PC-9 (cell line): ENCODE results near the gene ELFN1. TPM values are rescaled to one million over a fixed set of nuclear protein-coding genes. Genes with fewer than 3 reads are reported as not detected.

ENCODE experiments used
- BruUV-seq: library from RNA; stranded (reverse); fragments of 400-500 nt; replicated peaks from 2 replicates; lab custom pipeline; 2021; lab: Mats Ljungman, UMichigan
- CTCF ChIA-PET: fragments of 300-600 bp; sonication (Branson Sonifier 250); formaldehyde crosslinking; loops from one replicate; lab custom pipeline; 2022; ENCODE audit warnings: antibody characterized with exemption; lab: Charles Lee
- POLR2A ChIA-PET: fragments of 300-600 bp; sonication (Branson Sonifier 250); formaldehyde crosslinking; loops from one replicate; lab custom pipeline; 2022; ENCODE audit warnings: antibody characterized with exemption; ENCODE audit not compliant: unreplicated experiment; lab: Charles Lee
- DNase-seq, 2 experiments: peaks; one replicate each; pipeline versions ENCODE4 v3.0.0 to v3.0.0-alpha.2; 2015 to 2022; ENCODE audit warnings: mixed read lengths in 1 of 2
- H2AFZ ChIP-seq: fragments of 200-600 bp; sonication (generic); 2 replicates; pipeline ENCODE4 v1.8.1; 2017; ENCODE audit warnings: antibody characterized with exemption
- H3F3A ChIP-seq: fragments of 200-600 bp; sonication (generic); 2 replicates; pipeline ENCODE4 v1.8.1; 2017; ENCODE audit warnings: antibody characterized with exemption, mild to moderate bottlenecking, low read depth; ENCODE audit not compliant: insufficient read depth
- H3K27ac ChIP-seq: fragments of 200-600 bp; sonication (generic); 2 replicates; pipeline ENCODE4 v1.6.1; 2016; ENCODE audit warnings: mixed run types
- H3K27me3 ChIP-seq: fragments of 200-600 bp; sonication (generic); 2 replicates; pipeline ENCODE4 v1.6.1; 2016; ENCODE audit warnings: low read depth, mixed run types; ENCODE audit not compliant: insufficient read depth
- H3K36me3 ChIP-seq: fragments of 200-600 bp; sonication (generic); 2 replicates; pipeline ENCODE4 v1.6.1; 2016; ENCODE audit warnings: low read depth, mixed run types
- H3K4me1 ChIP-seq: fragments of 200-600 bp; sonication (generic); replicated peaks from 2 replicates; pipeline ENCODE4 v1.6.1; 2016; ENCODE audit warnings: mixed run types; ENCODE audit not compliant: insufficient read depth
- H3K4me2 ChIP-seq: fragments of 200-600 bp; sonication (generic); 2 replicates; pipeline ENCODE4 v1.6.1; 2017; ENCODE audit warnings: mixed run types
- H3K4me3 ChIP-seq: fragments of 200-600 bp; sonication (generic); 2 replicates; pipeline ENCODE4 v1.6.1; 2016; ENCODE audit warnings: mixed run types
- H3K79me2 ChIP-seq: fragments of 200-600 bp; sonication (generic); 2 replicates; pipeline ENCODE4 v1.6.1; 2017; ENCODE audit warnings: low read depth, mixed run types
- H3K9me2 ChIP-seq: fragments of 200-600 bp; sonication (generic); 2 replicates; pipeline ENCODE4 v1.8.1; 2017; ENCODE audit warnings: mild to moderate bottlenecking; ENCODE audit not compliant: insufficient read depth
- H3K9me3 ChIP-seq: fragments of 200-600 bp; sonication (generic); 2 replicates; pipeline ENCODE4 v1.8.1; 2016; ENCODE audit warnings: low read depth; ENCODE audit not compliant: insufficient read depth
- H4K20me1 ChIP-seq: fragments of 200-600 bp; sonication (generic); 2 replicates; pipeline ENCODE4 v1.8.1; 2017; ENCODE audit not compliant: insufficient read depth
- EZH2 ChIP-seq: fragments of 200-600 bp; sonication (generic); IDR thresholded peaks from 2 replicates; pipeline ENCODE4 v1.8.0; 2017; ENCODE audit warnings: antibody characterized with exemption, low read depth
- intact Hi-C: fragments of 100-400 bp; cut with micrococcal nuclease; formaldehyde crosslinking; loops from one replicate; pipeline ENCODE4 v1.10.0; 2022; ENCODE audit not compliant: unreplicated experiment
- total RNA-seq: library from RNA; stranded (reverse); gene quantifications from 2 replicates; pipeline ENCODE4 v1.2.3, GENCODE V29; 2021
- TF ChIP-seq, protein P1 (sequence below): fragments of 200-600 bp; sonication (generic); conservative IDR thresholded peaks from 2 replicates; pipeline ENCODE4 v1.6.1; 2017; ENCODE audit warnings: mixed run types, antibody characterized with exemption, mild to moderate bottlenecking, moderate library complexity

Gene ELFN1
- total RNA-seq, 1 experiment from 2014 or later, result 0.09 TPM

DNA sequence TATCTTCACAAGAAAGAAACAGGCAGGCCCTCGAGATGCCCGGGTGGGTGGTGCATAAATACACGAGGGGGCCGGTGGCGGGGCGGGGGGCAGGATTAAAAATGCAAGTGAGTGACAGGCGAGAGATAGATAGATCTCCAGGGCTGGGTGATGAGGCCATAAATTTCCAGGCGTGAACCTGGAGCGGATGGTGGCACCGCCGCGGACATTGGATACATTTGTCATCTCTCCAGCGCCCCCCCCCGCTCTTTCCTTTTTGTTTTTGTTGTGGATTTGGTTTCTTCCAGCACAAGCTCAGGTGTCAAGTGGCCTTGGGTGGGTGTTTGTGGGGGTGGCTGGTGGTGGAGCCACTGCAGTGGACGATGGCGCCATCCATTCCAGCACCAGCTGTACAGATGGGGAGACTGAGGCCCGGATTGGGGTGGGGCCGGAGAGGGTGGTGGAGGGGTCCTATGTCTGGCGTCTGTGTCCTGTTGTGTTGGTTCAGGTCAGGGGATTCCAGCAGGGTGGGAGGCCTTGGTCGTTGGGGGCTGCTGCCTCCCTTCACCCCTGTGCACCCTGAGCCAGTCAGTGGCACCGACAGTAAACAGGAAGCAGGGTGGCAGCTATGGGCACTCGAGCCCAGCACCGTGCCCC, 2.9 kb downstream of the ELFN1 start:
- H3K4me3 ChIP-seq, result no peak overlapping the region
- H3K36me3 ChIP-seq, result no peaks in the 10 kb centered on the region
- no TSS peak for BruUV-seq
- no peaks in the 10 kb centered on the region for H3K79me2 ChIP-seq
- H3K4me1 ChIP-seq, result no peaks in the 10 kb centered on the region
- no peaks in the 10 kb centered on the region for H3K9me2 ChIP-seq
- H3K9me3 ChIP-seq, result no peaks in the 10 kb centered on the region
- no peak for DNase-seq
- H3K27me3 ChIP-seq, result peaks cover 69% of the 10 kb centered on the region
- H3K4me2 ChIP-seq, result no peak overlapping the region
- TF ChIP-seq EZH2, result no peak
- TF ChIP-seq, protein P1, sequence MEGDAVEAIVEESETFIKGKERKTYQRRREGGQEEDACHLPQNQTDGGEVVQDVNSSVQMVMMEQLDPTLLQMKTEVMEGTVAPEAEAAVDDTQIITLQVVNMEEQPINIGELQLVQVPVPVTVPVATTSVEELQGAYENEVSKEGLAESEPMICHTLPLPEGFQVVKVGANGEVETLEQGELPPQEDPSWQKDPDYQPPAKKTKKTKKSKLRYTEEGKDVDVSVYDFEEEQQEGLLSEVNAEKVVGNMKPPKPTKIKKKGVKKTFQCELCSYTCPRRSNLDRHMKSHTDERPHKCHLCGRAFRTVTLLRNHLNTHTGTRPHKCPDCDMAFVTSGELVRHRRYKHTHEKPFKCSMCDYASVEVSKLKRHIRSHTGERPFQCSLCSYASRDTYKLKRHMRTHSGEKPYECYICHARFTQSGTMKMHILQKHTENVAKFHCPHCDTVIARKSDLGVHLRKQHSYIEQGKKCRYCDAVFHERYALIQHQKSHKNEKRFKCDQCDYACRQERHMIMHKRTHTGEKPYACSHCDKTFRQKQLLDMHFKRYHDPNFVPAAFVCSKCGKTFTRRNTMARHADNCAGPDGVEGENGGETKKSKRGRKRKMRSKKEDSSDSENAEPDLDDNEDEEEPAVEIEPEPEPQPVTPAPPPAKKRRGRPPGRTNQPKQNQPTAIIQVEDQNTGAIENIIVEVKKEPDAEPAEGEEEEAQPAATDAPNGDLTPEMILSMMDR, result no peak
- H3F3A ChIP-seq, result peaks cover 10% of the 10 kb centered on the region; the same call in 1 of the 2 replicates
- ChIA-PET CTCF (no interaction called here), POLR2A (no interaction called here)
- 0 out of 2 replicates have a peak, but pooled peaks cover 7% of the 10 kb centered on the region for H4K20me1 ChIP-seq
- no peak overlapping the region for H2AFZ ChIP-seq
- intact Hi-C loops, result no loop called here
- no peak overlapping the region for H3K27ac ChIP-seq

DNA sequence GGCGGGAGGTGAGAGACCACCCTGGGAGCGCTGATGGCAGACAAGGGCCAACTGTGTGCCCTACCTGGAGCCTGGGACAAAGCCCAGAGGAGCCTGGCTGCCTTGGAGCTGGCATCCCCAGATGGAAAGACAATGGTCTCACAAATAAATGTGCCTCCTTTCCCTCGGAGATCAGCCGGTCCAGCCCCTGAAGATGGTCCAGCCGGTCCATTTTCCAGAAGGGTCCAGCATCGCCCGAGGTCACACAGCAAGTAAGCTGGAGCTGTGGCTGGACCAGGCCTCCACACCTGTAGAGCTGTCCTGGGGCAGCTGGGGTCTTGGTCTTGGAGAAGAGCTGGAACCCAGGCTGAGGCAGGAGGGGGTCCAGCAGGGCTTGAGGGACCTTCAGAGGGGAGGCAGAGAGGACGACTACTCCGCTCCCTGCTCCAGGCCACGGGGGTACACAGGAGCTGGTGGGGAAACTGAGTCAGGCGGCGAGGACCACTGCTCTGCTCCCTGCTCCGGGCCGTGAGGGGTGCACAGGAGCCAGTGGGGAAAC, 3.6 kb downstream of the ELFN1 start:
- Histone ChIP-seq H3K79me2 (no peaks in the 10 kb centered on the region), H3K27ac (no peak overlapping the region), H4K20me1 (0 out of 2 replicates have a peak, but pooled peaks cover 7% of the 10 kb centered on the region), H3K4me2 (no peak overlapping the region), H3K4me3 (no peak overlapping the region), H3F3A (peaks cover 3% of the 10 kb centered on the region; the same call in 1 of the 2 replicates), H3K36me3 (no peaks in the 10 kb centered on the region), H3K9me3 (no peaks in the 10 kb centered on the region), H3K4me1 (no peaks in the 10 kb centered on the region), H3K9me2 (no peaks in the 10 kb centered on the region), H2AFZ (no peak overlapping the region), H3K27me3 (peaks cover 76% of the 10 kb centered on the region)
- no peak for DNase-seq
- BruUV-seq, result no TSS peak
- ChIA-PET POLR2A (no interaction called here), CTCF (no interaction called here)
- TF ChIP-seq, protein P1, result no peak
- TF ChIP-seq EZH2, result no peak
- intact Hi-C loops, result no loop called here

DNA sequence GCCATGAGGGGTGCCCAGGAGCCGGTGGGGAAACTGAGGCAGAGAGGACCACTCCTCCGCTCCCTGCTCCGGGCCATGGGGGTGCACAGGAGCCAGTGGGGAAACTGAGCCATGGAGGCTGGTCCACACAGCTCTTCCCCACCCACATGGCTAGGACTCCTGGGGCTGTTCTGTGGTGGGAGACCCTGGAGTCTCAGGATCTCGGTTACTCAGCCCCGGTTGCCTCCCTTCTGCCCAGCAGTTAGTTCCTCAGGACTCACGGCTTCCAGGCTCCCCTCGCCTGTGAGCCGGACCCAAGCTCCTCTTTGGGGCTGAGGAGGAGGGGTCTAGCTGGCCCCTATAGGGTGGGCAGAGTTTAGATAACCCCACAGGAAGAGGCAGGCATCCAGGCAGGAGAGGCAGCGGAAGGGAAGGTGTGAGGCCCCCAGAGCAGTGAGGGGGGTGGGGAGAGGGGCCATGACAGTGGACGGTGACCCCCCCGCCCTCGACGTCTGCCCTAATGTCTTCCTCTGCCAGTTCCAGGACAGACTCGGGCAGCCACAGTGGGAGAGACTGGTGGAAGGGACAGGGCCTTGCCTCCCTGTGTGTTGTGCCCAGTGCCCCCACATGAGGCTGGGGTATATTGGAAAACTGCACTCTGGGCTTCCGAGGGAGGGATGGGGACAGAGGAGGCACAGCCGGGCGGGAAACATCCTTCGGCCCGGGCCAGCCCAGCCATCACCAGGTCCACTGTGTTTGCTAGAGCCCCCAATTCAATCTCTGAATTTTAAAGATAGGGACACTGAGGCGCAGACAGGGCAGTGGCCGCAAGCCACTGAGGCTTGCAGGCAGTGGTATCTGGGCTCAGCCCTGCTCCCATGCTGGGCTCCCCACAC, 4.3 kb downstream of the ELFN1 start:
- TF ChIP-seq EZH2, result no peak
- intact Hi-C loops, result no loop called here
- POLR2A ChIA-PET, result no interaction called here
- H3K36me3 ChIP-seq, result no peaks in the 10 kb centered on the region
- H3K9me2 ChIP-seq, result no peaks in the 10 kb centered on the region
- no peaks in the 10 kb centered on the region for H3K4me1 ChIP-seq
- H3F3A ChIP-seq, result no peaks in the 10 kb centered on the region
- H4K20me1 ChIP-seq, result 0 out of 2 replicates have a peak, but pooled peaks cover 7% of the 10 kb centered on the region
- DNase-seq, result no peak
- no peak overlapping the region for H2AFZ ChIP-seq
- CTCF ChIA-PET, result no interaction called here
- no peak overlapping the region for H3K4me2 ChIP-seq
- no peaks in the 10 kb centered on the region for H3K9me3 ChIP-seq
- no peaks in the 10 kb centered on the region for H3K79me2 ChIP-seq
- BruUV-seq, result no TSS peak
- no peak overlapping the region for H3K27ac ChIP-seq
- no peak overlapping the region for H3K4me3 ChIP-seq
- H3K27me3 ChIP-seq, result peaks cover 83% of the 10 kb centered on the region
